ENCODE results near the gene ODAD3.

DNA sequence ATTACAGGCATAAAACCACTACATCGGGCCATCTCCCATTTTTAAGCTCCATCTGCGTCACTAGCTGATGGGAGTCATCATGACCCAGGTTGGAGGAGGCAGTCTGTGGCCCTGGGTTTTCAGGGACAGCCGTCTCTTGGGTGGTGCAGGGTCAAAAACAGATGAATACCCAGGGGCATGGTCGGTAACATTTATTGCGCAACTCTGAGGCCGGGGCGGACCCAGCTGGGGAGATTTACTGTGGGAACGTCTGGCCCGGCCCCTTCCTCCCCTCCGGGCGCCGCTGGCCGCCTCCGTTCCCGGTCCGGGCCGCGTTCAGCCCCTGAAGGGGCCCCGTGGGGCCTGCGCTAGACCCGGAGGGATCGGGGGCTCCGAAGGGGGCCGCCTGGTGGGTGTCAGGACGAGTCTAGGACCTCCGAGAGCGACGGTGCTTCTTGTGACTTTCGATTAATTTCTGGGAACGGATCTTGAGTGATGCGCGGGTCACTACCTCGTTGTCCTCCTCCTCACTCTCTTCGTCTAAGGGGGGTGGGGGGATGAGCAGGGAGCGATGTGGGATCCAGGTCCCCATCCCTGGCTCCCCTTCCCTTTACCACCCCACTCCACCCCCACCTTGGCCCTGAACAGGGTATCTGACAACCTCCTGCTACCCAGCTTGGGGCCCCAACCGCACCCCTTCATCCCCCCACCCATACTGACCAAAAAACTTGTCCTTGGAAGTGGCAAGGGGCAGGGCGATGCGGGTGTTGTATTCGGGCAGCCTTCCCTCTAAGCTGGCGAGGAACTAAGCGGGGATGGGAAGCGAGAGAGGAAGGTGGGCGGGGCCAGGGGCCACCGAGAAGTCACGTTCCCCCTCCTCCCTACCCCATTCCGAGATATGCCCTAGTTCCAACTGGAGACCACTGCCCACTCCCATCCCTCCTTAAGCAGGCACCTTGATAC, 14.2 kb downstream of the ODAD3 start:
- TF ChIP-seq, protein P1, sequence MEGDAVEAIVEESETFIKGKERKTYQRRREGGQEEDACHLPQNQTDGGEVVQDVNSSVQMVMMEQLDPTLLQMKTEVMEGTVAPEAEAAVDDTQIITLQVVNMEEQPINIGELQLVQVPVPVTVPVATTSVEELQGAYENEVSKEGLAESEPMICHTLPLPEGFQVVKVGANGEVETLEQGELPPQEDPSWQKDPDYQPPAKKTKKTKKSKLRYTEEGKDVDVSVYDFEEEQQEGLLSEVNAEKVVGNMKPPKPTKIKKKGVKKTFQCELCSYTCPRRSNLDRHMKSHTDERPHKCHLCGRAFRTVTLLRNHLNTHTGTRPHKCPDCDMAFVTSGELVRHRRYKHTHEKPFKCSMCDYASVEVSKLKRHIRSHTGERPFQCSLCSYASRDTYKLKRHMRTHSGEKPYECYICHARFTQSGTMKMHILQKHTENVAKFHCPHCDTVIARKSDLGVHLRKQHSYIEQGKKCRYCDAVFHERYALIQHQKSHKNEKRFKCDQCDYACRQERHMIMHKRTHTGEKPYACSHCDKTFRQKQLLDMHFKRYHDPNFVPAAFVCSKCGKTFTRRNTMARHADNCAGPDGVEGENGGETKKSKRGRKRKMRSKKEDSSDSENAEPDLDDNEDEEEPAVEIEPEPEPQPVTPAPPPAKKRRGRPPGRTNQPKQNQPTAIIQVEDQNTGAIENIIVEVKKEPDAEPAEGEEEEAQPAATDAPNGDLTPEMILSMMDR (IDR thresholded peaks at IDR 0.05; ENCODE audit: poor library complexity): no peak
- TF ChIP-seq EZH2 (IDR thresholded peaks at IDR 0.05; ENCODE audit: borderline replicate concordance) (no peak), EZH2phosphoT487 (IDR thresholded peaks at IDR 0.05; ENCODE audit: low read depth, severe bottlenecking, unreplicated experiment) (no peak)

All from hepatocyte (in vitro differentiated cells).